HL-60 (cell line): ENCODE results near the gene MS4A5.

Experiments used
- DNase-seq, 2 experiments: peaks; one replicate each; pipeline ENCODE4 v3.0.0-alpha.2; 2010 to 2020; ENCODE audit warnings: low read depth in 1 of 2, low spot score in 1 of 2
- H3K27ac ChIP-seq: fragments of 250-450 bp; sonication (Bioruptor Pico); replicated peaks from 2 replicates; pipeline ENCODE4 v1.5.1; 2020; ENCODE audit warnings: mild to moderate bottlenecking, moderate library complexity
- H3K27me3 ChIP-seq: fragments of 250-450 bp; sonication (Bioruptor Pico); 2 replicates; pipeline ENCODE4 v1.5.1; 2021; ENCODE audit warnings: mild to moderate bottlenecking, moderate library complexity; ENCODE audit not compliant: insufficient read depth, poor library complexity, severe bottlenecking
- H3K4me3 ChIP-seq: replicated peaks from 2 replicates; pipeline ENCODE4 v1.5.1; 2011; ENCODE audit warnings: mild to moderate bottlenecking, control low read depth, low read length; ENCODE audit not compliant: insufficient read depth
- CTCF ChIP-seq: IDR thresholded peaks from one replicate; pipeline ENCODE4 v1.5.1; 2011; ENCODE audit warnings: low read length, control low read depth, inconsistent platforms; ENCODE audit not compliant: insufficient read depth
- GABPA ChIP-seq: IDR thresholded peaks from 2 replicates; pipeline ENCODE4 v1.6.1; 2012; ENCODE audit warnings: low read depth
- POLR2AphosphoS5 ChIP-seq: IDR thresholded peaks from 2 replicates; pipeline ENCODE4 v1.6.1; 2012; ENCODE audit warnings: low read depth
- REST ChIP-seq: IDR thresholded peaks from 2 replicates; pipeline ENCODE4 v1.6.1; 2012; ENCODE audit warnings: low read depth; ENCODE audit not compliant: insufficient replicate concordance
- SPI1 ChIP-seq: IDR thresholded peaks from 2 replicates; pipeline ENCODE4 v1.6.1; 2012; ENCODE audit warnings: low read depth, mild to moderate bottlenecking, borderline replicate concordance

The MS4A5 gene

GRCh38 chr11:60457576-60457975 is 28.2 kb downstream of the MS4A5 start:
- Histone ChIP-seq H3K27ac (no peak overlapping the region), H3K27me3 (no peaks in the 10 kb centered on the region), H3K4me3 (no peak overlapping the region)
- DNase-seq, result no peak
- TF ChIP-seq SPI1 (no peak), GABPA (no peak), CTCF (no peak), REST (no peak), POLR2AphosphoS5 (no peak)

- Histone ChIP-seq H3K4me3 (no peak overlapping the region), H3K27ac (no peak overlapping the region), H3K27me3 (no peaks in the 10 kb centered on the region)
- no peak for DNase-seq
- no peak for TF ChIP-seq SPI1
- TF ChIP-seq CTCF, result no peak
- TF ChIP-seq GABPA, result no peak
- no peak for TF ChIP-seq REST
- no peak for TF ChIP-seq POLR2AphosphoS5
These were observed 30.0 kb downstream of the MS4A5 start for GRCh38 chr11:60459345-60459744.

GRCh38 chr11:60468829-60469228 is 39.5 kb downstream of the MS4A5 start:
- H3K27ac ChIP-seq, result no peak overlapping the region
- TF ChIP-seq REST, result no peak
- TF ChIP-seq CTCF, result no peak
- TF ChIP-seq GABPA, result no peak
- no peak for TF ChIP-seq POLR2AphosphoS5
- TF ChIP-seq SPI1, result no peak
- H3K4me3 ChIP-seq, result no peak overlapping the region
- no peak for DNase-seq
- no peaks in the 10 kb centered on the region for H3K27me3 ChIP-seq
